SK-N-SH (cell line): ENCODE data around the gene NOC2L. TPM values are rescaled to one million over a fixed set of nuclear protein-coding genes. Genes with fewer than 3 reads are reported as not detected.

Experiments
- CTCF ChIA-PET: fragments of 300-600, 350-600 bp; formaldehyde crosslinking; extraction: SDS; loops from one replicate; lab custom pipeline; 2021; lab: Yijun Ruan, JAX
- POLR2A ChIA-PET: fragments of 350-600 bp; sonication (Branson Sonifier 250); formaldehyde crosslinking; extraction: SDS; loops from one replicate; lab custom pipeline; 2020; ENCODE audit warnings: antibody characterized with exemption, inconsistent platforms; lab: Yijun Ruan, JAX
- DNase-seq: peaks from one replicate; pipeline ENCODE4 v3.0.0; 2012
- H2AFZ ChIP-seq: fragments of 200-600 bp; sonication (generic); 2 replicates; pipeline ENCODE4 v1.8.1; 2016; ENCODE audit warnings: antibody characterized with exemption, mild to moderate bottlenecking, low read depth
- H3F3A ChIP-seq: fragments of 200-600 bp; sonication (generic); replicated peaks from 2 replicates; pipeline ENCODE3; 2016; ENCODE audit warnings: antibody characterized with exemption, mild to moderate bottlenecking; ENCODE audit not compliant: insufficient read depth
- H3K27ac ChIP-seq, 2 experiments: fragments of 200-500 bp in 1 of 2; fragments of 200-600 bp in 1 of 2; sonication (Bioruptor generic) in 1 of 2; sonication (generic), shearing (Covaris generic) in 1 of 2; 2 replicates each; pipeline versions ENCODE4 v1.5.1 to v1.6.1; 2014 to 2016; ENCODE audit warnings: low read depth in 2 of 2, inconsistent platforms in 1 of 2, low read length in 1 of 2, mild to moderate bottlenecking in 1 of 2, mixed read lengths in 1 of 2
- H3K27me3 ChIP-seq: fragments of 200-600 bp; sonication (generic), shearing (Covaris generic); 2 replicates; pipeline ENCODE4 v1.6.1; 2016; ENCODE audit warnings: mixed run types; ENCODE audit not compliant: insufficient read depth
- H3K36me3 ChIP-seq, 2 experiments: fragments of 200-500 bp in 1 of 2; fragments of 200-600 bp in 1 of 2; sonication (Bioruptor generic) in 1 of 2; sonication (generic) in 1 of 2; replicated peaks in 1 of 2; 2 replicates each; pipeline versions ENCODE3 to v1.5.1; 2014 to 2016; ENCODE audit warnings: low read length in 1 of 2, mild to moderate bottlenecking in 1 of 2; ENCODE audit not compliant: insufficient read depth in 2 of 2, control insufficient read depth in 1 of 2
- H3K4me1 ChIP-seq, 2 experiments: fragments of 200-500 bp in 1 of 2; fragments of 200-600 bp in 1 of 2; sonication (Bioruptor generic) in 1 of 2; sonication (generic), shearing (Covaris generic) in 1 of 2; 2 replicates each; pipeline versions ENCODE4 v1.5.1 to v1.6.1; 2014 to 2016; ENCODE audit warnings: low read depth in 1 of 2, low read length in 1 of 2, mixed run types in 1 of 2; ENCODE audit not compliant: insufficient read depth in 2 of 2, control insufficient read depth in 1 of 2
- H3K4me2 ChIP-seq: fragments of 200-600 bp; sonication (generic), shearing (Covaris generic); 2 replicates; pipeline ENCODE4 v1.6.1; 2017; ENCODE audit warnings: mixed run types
- H3K4me3 ChIP-seq, 2 experiments: fragments of 200-500 bp in 1 of 2; fragments of 200-600 bp in 1 of 2; sonication (Bioruptor generic) in 1 of 2; sonication (generic), shearing (Covaris generic) in 1 of 2; 2 replicates each; pipeline versions ENCODE4 v1.5.1 to v1.8.1; 2014 to 2016; ENCODE audit warnings: low read depth in 2 of 2, inconsistent platforms in 1 of 2, low read length in 1 of 2, mild to moderate bottlenecking in 1 of 2, mixed read lengths in 1 of 2, moderate library complexity in 1 of 2
- H3K79me2 ChIP-seq: fragments of 200-600 bp; sonication (generic); 2 replicates; pipeline ENCODE4 v1.8.1; 2017; ENCODE audit warnings: mild to moderate bottlenecking; ENCODE audit not compliant: insufficient read depth
- H3K9ac ChIP-seq: fragments of 200-600 bp; sonication (generic); 2 replicates; pipeline ENCODE4 v1.6.1; 2017; ENCODE audit warnings: mixed run types
- H3K9me2 ChIP-seq: fragments of 200-600 bp; sonication (generic); 2 replicates; pipeline ENCODE4 v1.6.1; 2017; ENCODE audit warnings: mixed run types
- H3K9me3 ChIP-seq: fragments of 200-600 bp; sonication (generic); 2 replicates; pipeline ENCODE4 v1.6.1; 2017; ENCODE audit warnings: mixed run types, mild to moderate bottlenecking, moderate library complexity
- H4K20me1 ChIP-seq: fragments of 200-600 bp; sonication (generic); 2 replicates; pipeline ENCODE4 v1.6.1; 2017; ENCODE audit warnings: mild to moderate bottlenecking, mixed run types; ENCODE audit not compliant: insufficient read depth
- EZH2phosphoT487 ChIP-seq: fragments of 200-600 bp; sonication (generic); IDR thresholded peaks from 2 replicates; pipeline ENCODE4 v1.6.1; 2017; ENCODE audit warnings: low read depth, mixed run types, mild to moderate bottlenecking, antibody characterized with exemption, moderate library complexity, borderline replicate concordance
- FOXM1 ChIP-seq: IDR thresholded peaks from 2 replicates; pipeline ENCODE4 v1.4.0; 2012; ENCODE audit warnings: low read depth, mild to moderate bottlenecking
- NFIC ChIP-seq: IDR thresholded peaks from 2 replicates; pipeline ENCODE4 v1.4.0; 2012; ENCODE audit warnings: borderline replicate concordance
- RXRA ChIP-seq: IDR thresholded peaks from 2 replicates; pipeline ENCODE4 v1.4.0; 2012; ENCODE audit warnings: low read depth, mild to moderate bottlenecking, borderline replicate concordance
- WGBS: methylation state at CpG from one replicate; pipeline ENCODE4 v1.1.6; 2017; ENCODE audit warnings: low lambda C conversion rate; 5-methylcytosine and 5-hydroxymethylcytosine counted together
- polyA plus RNA-seq, 3 experiments: library from polyadenylated mRNA; depleted of rRNA; stranded (reverse); fragments of >200 nt; gene quantifications; 2 replicates each; pipeline ENCODE4 v1.2.3, GENCODE V29; 2012
- TF ChIP-seq, protein P1 (sequence below): IDR thresholded peaks from 2 replicates; pipeline ENCODE4; 2012
- TF ChIP-seq, protein P2 (sequence below): fragments of 200-600 bp; sonication (generic); IDR thresholded peaks from 2 replicates; pipeline ENCODE4 v1.6.1; 2017; ENCODE audit warnings: antibody characterized with exemption, mild to moderate bottlenecking, moderate library complexity

The NOC2L gene
- polyA plus RNA-seq, 1 of the 3 experiments (the other 2 are of a cell fraction) = 124 TPM

- Histone ChIP-seq H3K9me2 (no peaks in the 10 kb centered on the region), H3K4me3 (no peak overlapping the region), H2AFZ (no peak overlapping the region), H3K36me3 (no peaks in the 10 kb centered on the region), H3F3A (peaks cover 6% of the 10 kb centered on the region)
- WGBS = 92% methylated on average over 6 of the region's 10 CpGs
- TF ChIP-seq NFIC = no peak
- TF ChIP-seq, all 33 proteins: peak for 0
- Histone ChIP-seq H4K20me1 (0 out of 2 replicates have a peak, but pooled peaks cover 7% of the 10 kb centered on the region), H3K27ac (no peak overlapping the region), H3K4me2 (no peak overlapping the region), H3K79me2 (peaks cover 5% of the 10 kb centered on the region; the same call in 1 of the 2 replicates), H3K4me1 (peaks cover 0 to 11% of the 10 kb centered on the region in 2 experiments; a peak in 1 of 4 replicates), H3K9ac (no peak overlapping the region), H3K9me3 (no peaks in the 10 kb centered on the region), H3K27me3 (no peaks in the 10 kb centered on the region)
- POLR2A ChIA-PET = no interaction called here
- DNase-seq = no peak
- CTCF ChIA-PET = interaction anchor here (2.2 to 6.6 kb wide), 3 partner anchors 11 to 23 kb away, joined by 17 to 49 read pairs (median 35); no protein-coding TSS in a partner anchor
Measured at GRCh38 chr1:927748-928147, 31.3 kb downstream of the NOC2L start.

- H3K27me3 ChIP-seq = no peaks in the 10 kb centered on the region
- no peak for TF ChIP-seq RXRA
- TF ChIP-seq FOXM1 = no peak
- no peak for TF ChIP-seq EZH2phosphoT487
- TF ChIP-seq, protein P1, sequence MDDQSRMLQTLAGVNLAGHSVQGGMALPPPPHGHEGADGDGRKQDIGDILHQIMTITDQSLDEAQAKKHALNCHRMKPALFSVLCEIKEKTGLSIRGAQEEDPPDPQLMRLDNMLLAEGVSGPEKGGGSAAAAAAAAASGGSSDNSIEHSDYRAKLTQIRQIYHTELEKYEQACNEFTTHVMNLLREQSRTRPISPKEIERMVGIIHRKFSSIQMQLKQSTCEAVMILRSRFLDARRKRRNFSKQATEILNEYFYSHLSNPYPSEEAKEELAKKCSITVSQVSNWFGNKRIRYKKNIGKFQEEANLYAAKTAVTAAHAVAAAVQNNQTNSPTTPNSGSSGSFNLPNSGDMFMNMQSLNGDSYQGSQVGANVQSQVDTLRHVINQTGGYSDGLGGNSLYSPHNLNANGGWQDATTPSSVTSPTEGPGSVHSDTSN = no peak
- TF ChIP-seq, protein P2, sequence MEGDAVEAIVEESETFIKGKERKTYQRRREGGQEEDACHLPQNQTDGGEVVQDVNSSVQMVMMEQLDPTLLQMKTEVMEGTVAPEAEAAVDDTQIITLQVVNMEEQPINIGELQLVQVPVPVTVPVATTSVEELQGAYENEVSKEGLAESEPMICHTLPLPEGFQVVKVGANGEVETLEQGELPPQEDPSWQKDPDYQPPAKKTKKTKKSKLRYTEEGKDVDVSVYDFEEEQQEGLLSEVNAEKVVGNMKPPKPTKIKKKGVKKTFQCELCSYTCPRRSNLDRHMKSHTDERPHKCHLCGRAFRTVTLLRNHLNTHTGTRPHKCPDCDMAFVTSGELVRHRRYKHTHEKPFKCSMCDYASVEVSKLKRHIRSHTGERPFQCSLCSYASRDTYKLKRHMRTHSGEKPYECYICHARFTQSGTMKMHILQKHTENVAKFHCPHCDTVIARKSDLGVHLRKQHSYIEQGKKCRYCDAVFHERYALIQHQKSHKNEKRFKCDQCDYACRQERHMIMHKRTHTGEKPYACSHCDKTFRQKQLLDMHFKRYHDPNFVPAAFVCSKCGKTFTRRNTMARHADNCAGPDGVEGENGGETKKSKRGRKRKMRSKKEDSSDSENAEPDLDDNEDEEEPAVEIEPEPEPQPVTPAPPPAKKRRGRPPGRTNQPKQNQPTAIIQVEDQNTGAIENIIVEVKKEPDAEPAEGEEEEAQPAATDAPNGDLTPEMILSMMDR = no peak
- H3K9me3 ChIP-seq = no peaks in the 10 kb centered on the region
- POLR2A ChIA-PET = no interaction called here
- CTCF ChIA-PET = interaction anchor here (2.1 to 2.2 kb wide), 2 partner anchors 11 to 22 kb away, joined by 9 to 17 read pairs; no protein-coding TSS in a partner anchor
- peaks cover 5% of the 10 kb centered on the region; the same call in 1 of the 2 replicates for H3K79me2 ChIP-seq
- no peak overlapping the region for H3K27ac ChIP-seq
- DNase-seq = no peak
- H3K36me3 ChIP-seq = no peaks in the 10 kb centered on the region
- no peak overlapping the region for H3K4me2 ChIP-seq
- no peak overlapping the region for H3K9ac ChIP-seq
- H4K20me1 ChIP-seq = 0 out of 2 replicates have a peak, but pooled peaks cover 7% of the 10 kb centered on the region
- WGBS = 75% methylated on average over 5 of the region's 9 CpGs
- no peaks in the 10 kb centered on the region for H3K9me2 ChIP-seq
- H3F3A ChIP-seq = peaks cover 6% of the 10 kb centered on the region
- peaks cover 0 to 16% of the 10 kb centered on the region in 2 experiments; a peak in 1 of 4 replicates for H3K4me1 ChIP-seq
- H2AFZ ChIP-seq = no peak overlapping the region
- H3K4me3 ChIP-seq = no peak overlapping the region
Measured at GRCh38 chr1:927234-927633, 31.8 kb downstream of the NOC2L start.
